Measurements from ENCODE around the gene PNLDC1. TPM values are rescaled to one million over a fixed set of nuclear protein-coding genes. Genes with fewer than 3 reads are reported as not detected.

The PNLDC1 gene
- total RNA-seq, 1 donor from 2014 or later = 0.11 TPM

GRCh38 chr6:159817951-159818739, 18.1 kb downstream of the PNLDC1 start:
- peaks cover 11% of the 10 kb centered on the region for H3K36me3 Mint-ChIP-seq (ENCODE audit: low read depth, unreplicated experiment)
- H3K9me3 ChIP-seq (ENCODE audit: insufficient read depth, low read depth, low read length) = no peaks in the 10 kb centered on the region

GRCh38 chr6:159819098-159819497, 19.0 kb downstream of the PNLDC1 start:
- no peak overlapping the region for H3K4me3 Mint-ChIP-seq (ENCODE audit: unreplicated experiment)
- peaks cover 41% of the 10 kb centered on the region for H3K27me3 Mint-ChIP-seq (ENCODE audit: low read depth, unreplicated experiment)
- H3K9me3 Mint-ChIP-seq (ENCODE audit: unreplicated experiment) = peaks cover 5% of the 10 kb centered on the region
- Histone ChIP-seq H3K27me3 (ENCODE audit: insufficient read depth, low read length) (peaks cover 2% of the 10 kb centered on the region), H3K9me3 (ENCODE audit: insufficient read depth, low read depth, low read length) (no peaks in the 10 kb centered on the region), H3K27ac (ENCODE audit: low read depth, low read length) (no peak overlapping the region), H3K4me3 (ENCODE audit: insufficient read depth, low read depth, low read length) (no peak overlapping the region), H3K9ac (ENCODE audit: low read length) (no peak overlapping the region), H3K4me2 (ENCODE audit: low read length) (no peak overlapping the region), H3K79me2 (ENCODE audit: insufficient read depth, low read length) (no peaks in the 10 kb centered on the region), H3K4me1 (ENCODE audit: insufficient read depth, low read length) (no peaks in the 10 kb centered on the region), H2AFZ (ENCODE audit: low read depth, low read length) (no peak overlapping the region), H4K20me1 (ENCODE audit: insufficient read depth, low read length) (no peaks in the 10 kb centered on the region), H3K36me3 (ENCODE audit: insufficient read depth, low read length) (no peaks in the 10 kb centered on the region)
- TF ChIP-seq CTCF (IDR thresholded peaks at IDR 0.05; ENCODE audit: insufficient read depth, low read depth, low read length) (no peak), EZH2 (IDR thresholded peaks at IDR 0.05; ENCODE audit: insufficient read depth, low read length) (no peak)
- DNase-seq (ENCODE audit: low read depth) (no peak), FAIRE-seq (no peak)
- no peaks in the 10 kb centered on the region for H3K4me1 Mint-ChIP-seq (ENCODE audit: low read depth, unreplicated experiment)
- H3K27ac Mint-ChIP-seq (ENCODE audit: unreplicated experiment) = no peak overlapping the region
- H3K36me3 Mint-ChIP-seq (ENCODE audit: low read depth, unreplicated experiment) = peaks cover 14% of the 10 kb centered on the region

More at GRCh38 chr6:159817951-159818739, 18.1 kb downstream of the PNLDC1 start:
- no peaks in the 10 kb centered on the region for H3K4me1 ChIP-seq (ENCODE audit: insufficient read depth, low read length)
- peaks cover 2% of the 10 kb centered on the region for H3K27me3 ChIP-seq (ENCODE audit: insufficient read depth, low read length)
- Mint-ChIP-seq H3K4me1 (ENCODE audit: low read depth, unreplicated experiment) (no peaks in the 10 kb centered on the region), H3K27ac (ENCODE audit: unreplicated experiment) (no peak overlapping the region), H3K27me3 (ENCODE audit: low read depth, unreplicated experiment) (peaks cover 37% of the 10 kb centered on the region), H3K4me3 (ENCODE audit: unreplicated experiment) (no peak overlapping the region), H3K9me3 (ENCODE audit: unreplicated experiment) (peaks cover 5% of the 10 kb centered on the region)
- H2AFZ ChIP-seq (ENCODE audit: low read depth, low read length) = no peak overlapping the region
- TF ChIP-seq CTCF (IDR thresholded peaks at IDR 0.05; ENCODE audit: insufficient read depth, low read depth, low read length) (no peak), EZH2 (IDR thresholded peaks at IDR 0.05; ENCODE audit: insufficient read depth, low read length) (no peak)
- no peaks in the 10 kb centered on the region for H3K79me2 ChIP-seq (ENCODE audit: insufficient read depth, low read length)
- no peaks in the 10 kb centered on the region for H3K36me3 ChIP-seq (ENCODE audit: insufficient read depth, low read length)
- no peak for DNase-seq (ENCODE audit: low read depth)
- no peak overlapping the region for H3K4me3 ChIP-seq (ENCODE audit: insufficient read depth, low read depth, low read length)
- H3K27ac ChIP-seq (ENCODE audit: low read depth, low read length) = no peak overlapping the region
- no peak for FAIRE-seq
- H4K20me1 ChIP-seq (ENCODE audit: insufficient read depth, low read length) = no peaks in the 10 kb centered on the region
- H3K9ac ChIP-seq (ENCODE audit: low read length) = no peak overlapping the region
- H3K4me2 ChIP-seq (ENCODE audit: low read length) = no peak overlapping the region
